ENCODE measurements around the gene GRIN3A.
A peak's percentile ranks its signal among the peaks of the same experiment; 100 is the strongest.
"Not testable (repeated sequence)": the region's sequence is repeated elsewhere in the genome, so short reads cannot be mapped to it uniquely, and the experiment has no call there.

Gene GRIN3A

DNA sequence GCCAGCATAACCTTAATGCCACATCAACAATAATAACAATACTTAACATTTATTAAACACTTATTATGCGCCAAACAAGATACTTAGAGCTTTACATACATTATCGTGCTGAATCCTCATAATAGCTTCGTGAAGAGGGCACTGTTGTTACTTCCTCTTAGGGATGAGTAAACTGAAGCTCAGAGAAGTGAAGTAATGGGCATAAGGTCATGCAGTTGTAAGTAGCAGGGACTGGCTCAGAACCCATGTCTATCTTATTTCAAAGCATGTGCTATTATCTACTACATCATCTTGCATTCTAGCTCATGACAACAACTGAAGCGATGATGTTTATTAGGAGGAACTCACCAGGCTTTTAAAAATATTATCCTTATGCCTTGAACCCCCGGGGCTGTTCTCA is 108.8 kb downstream of the GRIN3A start:
- no peak for DNase-seq

DNA sequence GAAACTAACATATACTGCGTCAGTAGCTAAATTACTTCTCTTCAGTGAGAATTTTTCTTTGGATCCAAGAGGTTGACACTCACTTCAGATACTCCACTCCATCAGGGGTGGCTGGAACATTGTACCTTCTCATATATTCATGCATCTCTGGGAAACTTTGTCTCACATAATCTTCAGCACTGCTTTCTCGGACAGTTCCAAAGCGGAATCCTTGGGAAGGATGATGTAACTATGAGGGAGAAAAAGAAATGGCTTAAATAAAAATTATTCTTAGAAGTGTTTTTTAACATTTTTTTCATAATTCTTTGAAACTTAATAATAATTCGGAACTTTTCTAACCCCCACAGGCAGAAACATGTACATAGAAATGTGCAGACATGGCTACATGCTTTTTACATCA is 110.3 kb downstream of the GRIN3A start:
- no peak for DNase-seq

GRCh38 chr9:101626295-101626694 is 112.2 kb downstream of the GRIN3A start:
- DNase-seq = no peak

- DNase-seq = no peak
Measured at GRCh38 chr9:101625876-101626275, 112.6 kb downstream of the GRIN3A start.

DNA sequence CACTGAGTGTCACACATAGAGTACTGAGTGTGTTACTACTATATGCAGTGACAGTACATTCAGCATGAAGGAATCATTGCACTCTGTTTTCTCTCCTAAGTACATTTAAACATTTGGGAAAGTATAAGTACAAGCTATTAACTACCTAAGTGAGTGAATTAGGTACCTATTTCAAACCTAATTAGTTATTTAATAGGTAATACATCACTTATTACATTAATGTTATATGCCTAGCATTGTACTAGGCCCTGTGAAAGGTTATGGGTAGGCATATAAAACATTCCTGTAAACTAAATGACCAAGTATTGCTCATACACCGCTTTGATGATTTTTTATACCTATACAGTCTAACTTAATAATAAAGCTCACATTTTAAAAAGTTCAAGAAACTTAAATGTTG is 118.0 kb downstream of the GRIN3A start:
- DNase-seq = no peak

- no peak for DNase-seq
Measured at GRCh38 chr9:101618698-101619097, 119.7 kb downstream of the GRIN3A start.

GRCh38 chr9:101605547-101605946 is 132.9 kb downstream of the GRIN3A start:
- DNase-seq = no peak

- DNase-seq = no peak
Measured at GRCh38 chr9:101604296-101604695, 134.2 kb downstream of the GRIN3A start.

DNA sequence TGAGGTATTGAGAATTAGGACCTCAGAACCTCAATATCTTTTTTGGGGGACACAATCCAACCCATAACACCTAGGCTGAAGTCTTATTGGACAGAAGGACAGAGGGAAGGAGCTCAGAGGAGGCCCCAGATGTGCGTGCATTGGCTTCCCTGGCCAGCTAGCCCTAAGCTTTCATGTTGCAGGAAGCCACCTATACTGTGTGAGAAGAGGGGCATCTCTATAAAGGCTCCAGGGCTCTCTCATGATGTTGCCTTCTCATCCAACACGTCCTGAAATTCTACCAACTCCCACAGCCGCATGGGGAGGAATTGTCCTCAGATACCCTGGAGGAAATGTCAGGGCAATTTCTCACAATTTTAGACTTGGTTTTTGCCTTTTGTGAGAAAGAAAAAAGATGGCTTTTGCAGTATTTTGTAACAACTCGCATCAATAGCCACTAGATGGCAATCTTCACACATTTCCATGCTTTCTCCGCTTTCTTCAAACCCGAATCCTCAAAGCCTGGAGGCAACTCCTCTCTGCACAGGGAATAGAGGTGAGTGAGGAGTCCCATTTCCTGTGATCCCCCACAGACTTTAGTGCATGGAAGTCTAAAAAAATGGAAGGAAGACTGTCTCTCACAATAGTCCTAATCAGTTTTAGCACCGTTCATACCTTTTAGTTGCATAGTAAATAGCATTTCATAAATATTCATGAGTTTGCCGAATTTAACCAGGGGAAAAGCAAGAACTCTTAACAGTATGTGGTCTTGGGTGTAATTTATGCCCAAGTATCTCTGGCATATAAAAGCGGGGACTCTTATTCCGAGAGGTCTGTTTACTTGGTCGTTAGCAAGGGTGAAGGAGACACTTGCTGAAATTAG is 136.3 kb downstream of the GRIN3A start:
- peak; percentile 36 for DNase-seq

DNA sequence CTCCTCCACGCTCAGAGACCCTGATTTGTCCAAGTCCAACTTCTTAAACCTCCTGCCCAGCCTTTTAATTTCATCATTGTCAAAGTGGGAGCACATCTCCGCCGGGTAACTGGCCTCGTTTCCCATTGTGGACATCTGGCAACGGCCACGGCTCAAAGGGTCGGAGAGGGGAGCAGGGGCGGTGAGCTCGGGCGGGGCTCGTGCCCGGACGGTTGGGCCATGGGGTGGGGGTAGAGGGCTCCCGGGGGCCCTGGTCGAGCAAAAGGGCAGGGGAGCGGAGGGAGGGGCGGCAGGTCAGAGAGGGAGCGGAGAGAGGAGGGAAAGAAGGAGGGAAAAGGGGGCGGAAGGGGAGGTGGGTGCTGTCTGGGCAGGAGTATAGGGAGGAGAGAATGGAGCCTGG is 143.7 kb downstream of the GRIN3A start, which contains the start of gene PPP3R2:
TSS of gene PPP3R2 (minus strand) at position 174 of the 400 bp plus-strand sequence. CDS start at position 126, 48 bp downstream.
- DNase-seq = no peak

- DNase-seq = no peak
Measured at GRCh38 chr9:101593345-101593744, 145.1 kb downstream of the GRIN3A start.

DNA sequence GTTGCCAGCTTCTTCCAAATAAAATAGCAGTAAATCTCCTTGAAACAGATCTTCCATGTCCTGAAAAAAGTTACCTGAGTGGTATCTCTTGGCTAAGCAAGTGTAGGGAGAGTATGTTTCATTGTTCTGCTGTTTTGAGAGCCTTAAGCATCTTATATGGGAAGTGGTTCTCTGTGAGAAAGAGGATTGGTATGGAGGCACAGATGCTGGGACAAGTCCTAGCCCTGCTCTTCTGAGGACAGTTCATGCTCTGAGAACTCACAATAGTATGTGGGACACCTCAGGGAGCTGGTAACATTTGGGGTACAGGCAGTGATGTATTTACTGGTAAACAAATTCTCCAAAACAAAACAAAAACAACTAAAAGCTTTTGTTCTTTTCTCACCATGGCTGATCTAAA is 145.7 kb downstream of the GRIN3A start:
- no peak for DNase-seq

GRCh38 chr9:101591787-101592446 is 146.5 kb downstream of the GRIN3A start:
- DNase-seq = no peak

- no peak for DNase-seq
Measured at GRCh38 chr9:101590901-101591300, 147.5 kb downstream of the GRIN3A start.

GRCh38 chr9:101590074-101590473 is 148.4 kb downstream of the GRIN3A start:
- not testable (repeated sequence) for DNase-seq

GRCh38 chr9:101587332-101588043 is 151.0 kb downstream of the GRIN3A start:
- DNase-seq = no peak

GRCh38 chr9:101586651-101587050 is 151.8 kb downstream of the GRIN3A start:
- DNase-seq = no peak

DNA sequence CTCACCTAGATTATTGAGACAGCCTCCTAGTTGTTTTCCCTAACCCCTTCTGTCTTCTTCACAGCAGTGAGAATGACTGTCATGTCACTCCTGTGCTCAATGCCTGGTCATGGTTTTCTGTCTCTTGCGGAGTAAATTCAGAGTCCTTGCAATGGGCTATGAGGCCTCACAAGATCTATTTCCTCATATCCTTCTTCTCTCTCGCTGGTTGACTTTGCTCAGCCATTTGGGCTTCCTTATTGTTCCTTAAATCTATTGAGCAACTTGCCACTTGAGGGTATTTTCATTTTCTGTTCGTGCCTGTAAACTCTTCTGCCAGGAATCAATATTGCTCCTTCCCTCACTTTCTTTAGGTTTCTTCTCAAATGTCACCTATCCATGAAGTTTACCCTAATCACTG is 152.7 kb downstream of the GRIN3A start:
- no peak for DNase-seq

DNA sequence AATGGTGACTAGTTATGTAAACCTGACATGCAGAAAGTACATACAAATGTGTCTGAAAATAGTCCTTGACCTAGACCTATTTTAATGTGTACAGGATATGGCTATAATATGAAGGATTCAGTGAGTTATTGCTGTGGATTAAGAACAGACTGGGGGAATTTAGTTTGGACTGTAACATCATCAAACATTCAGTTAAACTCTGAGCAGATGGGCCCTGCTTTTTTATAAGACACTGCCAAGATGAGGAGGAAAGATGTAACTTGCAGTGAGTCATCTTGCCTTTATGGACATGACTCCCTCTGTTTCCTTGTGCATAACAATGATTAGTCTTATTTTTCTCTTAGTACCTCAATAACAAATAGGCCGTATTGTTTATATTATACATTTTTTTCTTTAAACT is 155.9 kb downstream of the GRIN3A start:
- no peak for DNase-seq

DNA sequence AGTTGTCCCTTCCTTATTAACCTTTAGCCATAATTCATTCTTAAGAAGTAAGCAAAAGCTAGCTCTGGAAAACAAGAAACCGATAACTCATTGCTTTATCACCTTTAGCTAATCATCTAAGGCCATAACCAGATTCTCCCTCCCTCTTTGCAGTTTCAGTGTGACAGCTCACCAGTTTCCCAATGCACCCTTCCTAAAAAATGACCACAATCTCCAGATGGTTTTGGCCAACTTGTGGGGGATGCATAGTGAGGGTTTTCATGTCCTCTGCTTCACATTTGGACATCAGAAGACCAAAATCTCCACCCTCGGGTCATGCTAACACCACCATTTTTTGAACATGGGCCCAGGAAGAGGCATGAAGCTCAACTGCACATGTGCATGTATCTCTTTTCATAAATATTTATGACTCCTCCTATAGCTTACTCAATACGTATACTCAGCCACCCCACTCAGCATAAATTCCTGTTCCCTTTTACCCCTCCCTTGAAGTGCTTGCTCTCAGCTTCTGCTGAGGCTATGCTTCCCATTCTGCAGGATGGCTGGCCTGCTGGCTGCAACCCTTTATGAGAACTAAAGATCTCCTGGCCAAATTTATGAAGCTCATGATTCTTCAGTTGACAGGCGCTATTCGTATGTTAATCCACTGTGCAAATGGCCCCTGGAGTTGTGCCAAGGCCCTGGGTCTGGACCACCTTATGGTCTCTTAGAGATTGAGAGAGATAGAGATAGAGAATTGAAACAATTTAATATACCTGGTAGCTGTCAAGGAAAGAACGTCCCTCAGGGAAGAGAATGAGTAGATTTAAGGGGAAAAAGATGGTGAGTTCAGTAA is 158.5 kb downstream of the GRIN3A start:
- no peak for DNase-seq

- no peak for DNase-seq
Measured at GRCh38 chr9:101578378-101578777, 160.1 kb downstream of the GRIN3A start.

GRCh38 chr9:101574731-101575333 is 163.6 kb downstream of the GRIN3A start:
- no peak for DNase-seq
